H1 (cell line): Measurements from ENCODE around the gene TTC34. TPM values are rescaled to one million over a fixed set of nuclear protein-coding genes. Genes with fewer than 3 reads are reported as not detected.

Source experiments
- CTCF ChIA-PET: fragments of 300-600 bp; sonication (Branson Sonifier 250); formaldehyde crosslinking; loops from one replicate; lab custom pipeline; 2021; ENCODE audit not compliant: partially characterized antibody; lab: Charles Lee
- POLR2A ChIA-PET: fragments of 300-600 bp; sonication (Branson Sonifier 250); formaldehyde crosslinking; loops from one replicate; lab custom pipeline; 2021; ENCODE audit warnings: inconsistent platforms; ENCODE audit not compliant: partially characterized antibody; lab: Charles Lee
- DNase-seq, 2 experiments: peaks; one replicate each; pipeline versions ENCODE4 v3.0.0 to v3.0.0-alpha.2; 2010 to 2022; ENCODE audit warnings: low spot score in 2 of 2, low read depth in 1 of 2, mixed read lengths in 1 of 2
- FAIRE-seq: peaks from 2 replicates; lab custom pipeline; 2011; peaks lifted over from hg19 to GRCh38; lab: Jason Lieb, UNC
- H2AFZ ChIP-seq: 2 replicates; pipeline ENCODE4 v1.8.1; 2012; ENCODE audit warnings: low read length, inconsistent platforms
- H2AK5ac ChIP-seq: 2 replicates; pipeline ENCODE4 v1.6.1; 2013; ENCODE audit warnings: low read depth, low read length
- H2BK120ac ChIP-seq: replicated peaks from 2 replicates; pipeline ENCODE3; 2013; ENCODE audit warnings: low read depth, low read length, inconsistent platforms
- H2BK12ac ChIP-seq: 2 replicates; pipeline ENCODE4 v1.6.1; 2013; ENCODE audit warnings: low read depth, low read length
- H2BK15ac ChIP-seq: 2 replicates; pipeline ENCODE4 v1.6.1; 2013; ENCODE audit warnings: low read length
- H2BK20ac ChIP-seq: 2 replicates; pipeline ENCODE4 v1.6.1; 2013; ENCODE audit warnings: low read length
- H2BK5ac ChIP-seq: 2 replicates; pipeline ENCODE4 v1.6.1; 2013; ENCODE audit warnings: low read depth, low read length
- H3K14ac ChIP-seq: 2 replicates; pipeline ENCODE4 v1.6.1; 2013; ENCODE audit warnings: inconsistent platforms; ENCODE audit not compliant: insufficient read length
- H3K18ac ChIP-seq: 2 replicates; pipeline ENCODE4 v1.6.1; 2013; ENCODE audit warnings: low read length; ENCODE audit errors: extremely low read depth
- H3K23ac ChIP-seq: 2 replicates; pipeline ENCODE4 v1.6.1; 2013; ENCODE audit warnings: inconsistent platforms; ENCODE audit not compliant: insufficient read length
- H3K23me2 ChIP-seq: 2 replicates; pipeline ENCODE4 v1.6.1; 2013; ENCODE audit warnings: low read depth, low read length
- H3K27ac ChIP-seq: 2 replicates; pipeline ENCODE4 v1.6.1; 2011; ENCODE audit warnings: low read depth, low read length, inconsistent platforms
- H3K27me3 ChIP-seq, 4 experiments: replicated peaks in 1 of 4; 1 replicate in 1 of 4; 2 replicates in 3 of 4; pipeline versions ENCODE4 v1.6.1 to v1.8.1; 2011 to 2013; ENCODE audit warnings: low read length in 3 of 4, mild to moderate bottlenecking in 3 of 4, inconsistent platforms in 2 of 4, mixed read lengths in 2 of 4, moderate library complexity in 1 of 4; ENCODE audit not compliant: control insufficient read depth in 3 of 4, insufficient read depth in 3 of 4; ENCODE audit errors: extremely low read depth in 1 of 4
- H3K36me3 ChIP-seq, 4 experiments: 2 replicates each; pipeline versions ENCODE4 v1.6.1 to v1.8.1; 2011 to 2013; ENCODE audit warnings: mild to moderate bottlenecking in 4 of 4, low read length in 3 of 4, moderate library complexity in 2 of 4, control low read depth in 1 of 4, inconsistent platforms in 1 of 4; ENCODE audit not compliant: insufficient read depth in 4 of 4, control insufficient read depth in 2 of 4
- H3K4ac ChIP-seq: replicated peaks from 2 replicates; pipeline ENCODE3; 2013; ENCODE audit warnings: low read length, low read depth, mixed read lengths, inconsistent platforms; ENCODE audit not compliant: insufficient read length
- H3K4me1 ChIP-seq, 4 experiments: replicated peaks in 1 of 4; 1 replicate in 1 of 4; 2 replicates in 3 of 4; pipeline versions ENCODE4 v1.6.1 to v1.8.1; 2011 to 2013; ENCODE audit warnings: low read length in 3 of 4, inconsistent platforms in 2 of 4, mixed read lengths in 1 of 4; ENCODE audit not compliant: insufficient read depth in 4 of 4, control insufficient read depth in 3 of 4
- H3K4me2 ChIP-seq, 2 experiments: 2 replicates each; pipeline versions ENCODE4 v1.6.1 to v1.8.1; 2011 to 2013; ENCODE audit warnings: low read depth in 2 of 2, low read length in 2 of 2, control low read depth in 1 of 2, inconsistent platforms in 1 of 2, mild to moderate bottlenecking in 1 of 2; ENCODE audit not compliant: insufficient read depth in 1 of 2
- H3K4me3 ChIP-seq, 4 experiments: fragments of 200-600, 300-600 bp in 1 of 4; sonication (generic), shearing (Covaris generic), sonication (Bioruptor Twin) in 1 of 4; 2 replicates each; pipeline versions ENCODE4 v1.5.1 to v1.8.1; 2011 to 2016; ENCODE audit warnings: low read length in 4 of 4, low read depth in 3 of 4, control low read depth in 2 of 4, inconsistent platforms in 2 of 4, mild to moderate bottlenecking in 2 of 4, mixed read lengths in 1 of 4, moderate library complexity in 1 of 4; ENCODE audit not compliant: insufficient read depth in 2 of 4; ENCODE audit errors: extremely low read depth in 1 of 4
- H3K56ac ChIP-seq: replicated peaks from 2 replicates; pipeline ENCODE3; 2013; ENCODE audit warnings: low read depth, mild to moderate bottlenecking, mixed read lengths, low read length, inconsistent platforms; ENCODE audit not compliant: insufficient read length
- H3K79me1 ChIP-seq: 2 replicates; pipeline ENCODE4 v1.6.1; 2013; ENCODE audit warnings: low read depth, low read length, control low read depth
- H3K79me2 ChIP-seq, 2 experiments: 2 replicates each; pipeline versions ENCODE4 v1.6.1 to v1.8.1; 2012 to 2013; ENCODE audit warnings: low read length in 2 of 2, mild to moderate bottlenecking in 2 of 2, inconsistent platforms in 1 of 2; ENCODE audit not compliant: insufficient read depth in 2 of 2, control insufficient read depth in 1 of 2
- H3K9ac ChIP-seq, 4 experiments: replicated peaks in 1 of 4; 1 replicate in 1 of 4; 2 replicates in 3 of 4; pipeline versions ENCODE4 v1.6.1 to v1.8.1; 2011 to 2013; ENCODE audit warnings: low read depth in 3 of 4, low read length in 3 of 4, control low read depth in 2 of 4, mild to moderate bottlenecking in 2 of 4, moderate library complexity in 2 of 4, inconsistent platforms in 1 of 4; ENCODE audit errors: extremely low read depth in 1 of 4
- H3K9me3 ChIP-seq, 2 experiments: 2 replicates each; pipeline versions ENCODE4 v1.6.1 to v1.8.1; 2012 to 2013; ENCODE audit warnings: mild to moderate bottlenecking in 2 of 2, moderate library complexity in 2 of 2, control low read depth in 1 of 2, inconsistent platforms in 1 of 2, low read depth in 1 of 2, low read length in 1 of 2, mixed read lengths in 1 of 2; ENCODE audit not compliant: insufficient read depth in 2 of 2
- H4K20me1 ChIP-seq, 2 experiments: replicated peaks in 1 of 2; 2 replicates each; pipeline versions ENCODE3 to v1.8.1; 2011 to 2013; ENCODE audit warnings: inconsistent platforms in 2 of 2, low read length in 2 of 2, mild to moderate bottlenecking in 1 of 2; ENCODE audit not compliant: insufficient read depth in 2 of 2, control insufficient read depth in 1 of 2
- H4K5ac ChIP-seq: 2 replicates; pipeline ENCODE4 v1.6.1; 2013; ENCODE audit warnings: low read length, low read depth, mixed read lengths, inconsistent platforms; ENCODE audit not compliant: insufficient read length
- H4K8ac ChIP-seq: 2 replicates; pipeline ENCODE4 v1.8.0; 2013; ENCODE audit warnings: mild to moderate bottlenecking, moderate library complexity, low read length, inconsistent platforms; ENCODE audit not compliant: insufficient read depth; ENCODE audit errors: extremely low read depth
- H4K91ac ChIP-seq: replicated peaks from 2 replicates; pipeline ENCODE3; 2013; ENCODE audit warnings: low read length, mixed read lengths, inconsistent platforms; ENCODE audit not compliant: insufficient read length
- CBX5 ChIP-seq: fragments of 300-800, 300-1000 bp; sonication (generic); IDR thresholded peaks from 2 replicates; pipeline ENCODE4 v1.7.1; 2016; ENCODE audit warnings: antibody characterized with exemption, low read length, low read depth
- RBBP5 ChIP-seq: IDR thresholded peaks from 2 replicates; pipeline ENCODE4 v1.7.1; 2012; ENCODE audit warnings: low read depth, mild to moderate bottlenecking, inconsistent platforms, low read length, moderate library complexity, borderline replicate concordance
- TBP ChIP-seq: IDR thresholded peaks from 2 replicates; pipeline ENCODE4 v1.6.1; 2011; ENCODE audit warnings: low read depth, low read length, improper control_type of control experiment
- TCF12 ChIP-seq: IDR thresholded peaks from 2 replicates; pipeline ENCODE4 v1.6.1; 2011; ENCODE audit warnings: low read depth, mild to moderate bottlenecking, low read length
- WGBS, 2 experiments: shearing (Covaris generic) in 1 of 2; methylation state at CpG; one replicate each; pipeline versions ENCODE4 v1.1.6 to v1.1.7; 2013 to 2015; ENCODE audit warnings: low lambda C conversion rate in 2 of 2, mixed read lengths in 2 of 2, inconsistent platforms in 1 of 2, low coverage in 1 of 2, missing lambda C conversion rate in 1 of 2; ENCODE audit not compliant: insufficient replicate concordance in 2 of 2, insufficient coverage in 1 of 2, insufficient read length in 1 of 2; ENCODE audit errors: extremely low coverage in 1 of 2, missing lambda C conversion rate in 1 of 2; 5-methylcytosine and 5-hydroxymethylcytosine counted together
- polyA plus RNA-seq, 7 experiments: library from polyadenylated mRNA; depleted of rRNA in 3 of 7; stranded (reverse) in 5 of 7; unstranded in 2 of 7; fragments of >200 nt in 5 of 7; fragments of 200-250 nt in 2 of 7; gene quantifications; 1 replicate in 5 of 7; 2 replicates in 1 of 7; 4 replicates in 1 of 7; pipeline versions ENCODE4 v1.2.1 to v1.2.3, GENCODE V29; 2011 to 2013; ENCODE audit warnings: missing spikeins in 2 of 7, mixed read lengths in 2 of 7
- total RNA-seq: library from RNA; stranded (reverse); fragmentation: NEBNext Ultra II Directional; extraction: Animal tissue kit (Norgen Biotek cat#: 25700); gene quantifications from 2 replicates; pipeline ENCODE4 v1.2.1, GENCODE V29; 2021

TTC34 gene
- total and polyA plus RNA-seq, 2 of the 8 experiments (the other 6 are each of a cell fraction or from before 2014, with no cell fraction given), result 0.23 to 0.50 TPM

DNA sequence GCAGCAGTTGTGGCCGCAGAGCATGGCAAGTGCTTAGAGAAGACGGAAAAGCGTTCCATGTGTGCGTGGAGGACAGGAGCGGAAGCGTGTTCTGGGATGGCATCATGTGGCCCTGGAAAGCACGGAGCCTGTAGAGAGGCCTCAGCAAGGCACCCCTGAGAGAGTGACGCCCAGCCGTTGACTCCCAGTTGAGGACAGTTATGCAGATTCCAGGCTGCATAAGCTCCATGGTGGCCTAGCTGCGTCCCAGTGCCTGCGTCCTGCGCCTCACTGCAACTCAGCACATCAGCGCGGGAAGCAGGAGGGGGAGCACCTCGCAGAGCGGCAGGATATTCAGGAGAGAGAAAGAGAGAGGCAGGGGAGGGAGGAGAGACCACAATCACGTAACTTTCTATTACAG, 49.0 kb upstream of the TTC34 start:
- H3K79me1 ChIP-seq, result no peaks in the 10 kb centered on the region
- H3K18ac ChIP-seq, result no peak overlapping the region
- H3K23me2 ChIP-seq, result no peaks in the 10 kb centered on the region
- no peak for DNase-seq
- H3K4me1 ChIP-seq, result no peaks in the 10 kb centered on the region
- no peak overlapping the region for H4K8ac ChIP-seq
- H3K79me2 ChIP-seq, result no peaks in the 10 kb centered on the region
- no peak overlapping the region for H2AFZ ChIP-seq
- no peak overlapping the region for H3K4me3 ChIP-seq
- H3K23ac ChIP-seq, result no peak overlapping the region
- H3K56ac ChIP-seq, result no peak overlapping the region
- no peak overlapping the region for H3K14ac ChIP-seq
- WGBS, 2 experiments, result 90% methylated on average over 15 of the region's 17 CpGs; no CpG with 5 or more reads in 1 of the 2 experiments
- ChIA-PET POLR2A (no interaction called here), CTCF (no interaction called here)
- peaks cover 77 to 91% of the 10 kb centered on the region in 2 experiments for H3K9me3 ChIP-seq
- no peak overlapping the region for H2BK20ac ChIP-seq
- H3K4ac ChIP-seq, result no peak overlapping the region
- no peak overlapping the region for H2BK12ac ChIP-seq
- no peak overlapping the region for H3K4me2 ChIP-seq
- H4K20me1 ChIP-seq, result no peaks in the 10 kb centered on the region
- no peak overlapping the region for H2BK120ac ChIP-seq
- H4K5ac ChIP-seq, result no peak overlapping the region
- no peak overlapping the region for H4K91ac ChIP-seq
- no peak overlapping the region for H3K27ac ChIP-seq
- H2BK5ac ChIP-seq, result no peak overlapping the region
- H3K9ac ChIP-seq, result no peak overlapping the region
- no peak for FAIRE-seq
- H2BK15ac ChIP-seq, result no peak overlapping the region
- H3K27me3 ChIP-seq, result no peaks in the 10 kb centered on the region; a peak in 1 of 7 replicates
- H3K36me3 ChIP-seq, result no peaks in the 10 kb centered on the region; a peak in 1 of 8 replicates
- no peak overlapping the region for H2AK5ac ChIP-seq
- TF ChIP-seq TCF12 (no peak), TBP (no peak), RBBP5 (no peak), CBX5 (no peak)
